GM20000 (cell line): Measurements from ENCODE around the gene KAT8.
"Not testable (repeated sequence)": the region's sequence is repeated elsewhere in the genome, so short reads cannot be mapped to it uniquely, and the experiment has no call there.

Experiments
- DNase-seq: peaks from one replicate; pipeline ENCODE4 v3.0.0; 2012; ENCODE audit warnings: low spot score
- CTCF ChIP-seq: IDR thresholded peaks from 2 replicates; pipeline ENCODE4 v1.5.1; 2012; ENCODE audit warnings: mild to moderate bottlenecking, control low read depth; ENCODE audit errors: extremely low read depth, missing control alignments

The KAT8 gene

GRCh38 chr16:31143011-31143693, 25.7 kb downstream of the KAT8 start:
- no peak for DNase-seq
- TF ChIP-seq CTCF, result no peak

GRCh38 chr16:31143694-31144148, 26.3 kb downstream of the KAT8 start:
- no peak for TF ChIP-seq CTCF
- DNase-seq, result peak; percentile 21

- not testable (repeated sequence) for DNase-seq
These were observed 27.0 kb downstream of the KAT8 start for GRCh38 chr16:31144418-31144817.

DNA sequence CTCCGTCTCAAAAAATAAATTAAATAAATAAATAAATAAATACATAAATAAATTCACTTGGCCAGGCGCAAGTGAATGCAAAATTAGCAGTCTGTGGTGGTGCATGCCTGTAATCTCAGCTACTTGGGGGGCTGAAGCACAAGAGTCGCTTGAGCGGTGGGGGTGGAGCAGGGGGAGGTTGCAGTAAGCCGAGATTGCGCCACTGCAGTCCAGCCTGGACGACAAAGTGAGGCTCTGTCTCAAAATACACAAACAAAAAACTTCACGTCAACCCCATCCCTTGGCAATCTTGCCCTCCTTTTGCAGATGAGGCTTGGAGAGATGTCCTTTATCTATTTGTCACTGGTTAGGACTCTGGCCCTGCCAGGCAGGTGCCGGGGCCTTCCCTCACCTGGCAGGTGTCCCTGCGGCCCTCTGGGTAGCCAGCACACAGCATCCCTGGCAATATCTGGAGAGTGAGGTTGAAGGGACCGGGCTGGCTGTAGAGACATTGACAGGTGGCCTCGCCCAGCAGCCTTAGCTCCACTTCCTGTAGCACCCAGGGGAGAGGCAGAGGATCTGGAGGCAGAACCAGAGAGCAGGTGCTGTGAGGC, 28.0 kb downstream of the KAT8 start:
- DNase-seq, result no peak
- TF ChIP-seq CTCF, result no peak

DNA sequence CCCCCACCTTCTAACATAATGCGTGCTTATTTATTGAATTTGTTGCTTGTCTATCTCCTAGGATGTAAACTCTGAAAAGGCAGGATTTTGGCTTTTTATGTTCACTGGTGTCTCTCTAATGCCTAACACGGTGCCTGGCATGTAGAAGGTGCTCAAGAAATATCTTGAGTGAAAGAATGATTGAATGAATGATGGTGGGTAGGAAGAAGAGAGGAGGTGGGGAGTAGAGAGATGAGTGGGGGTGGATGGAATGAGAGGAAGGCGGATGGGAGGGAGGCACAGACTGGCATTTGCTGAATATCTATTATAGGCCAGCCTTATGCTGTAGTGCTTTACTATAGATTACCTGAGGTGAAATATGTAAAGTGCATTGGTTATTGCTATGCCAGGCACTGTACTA, 30.1 kb downstream of the KAT8 start:
- no peak for DNase-seq
- no peak for TF ChIP-seq CTCF

- DNase-seq, result no peak
These were observed 30.8 kb downstream of the KAT8 start for GRCh38 chr16:31148281-31148728.

GRCh38 chr16:31148896-31149295, 31.4 kb downstream of the KAT8 start:
- no peak for DNase-seq
- TF ChIP-seq CTCF, result no peak

More at GRCh38 chr16:31148281-31148728, 30.8 kb downstream of the KAT8 start:
- TF ChIP-seq CTCF, result no peak

DNA sequence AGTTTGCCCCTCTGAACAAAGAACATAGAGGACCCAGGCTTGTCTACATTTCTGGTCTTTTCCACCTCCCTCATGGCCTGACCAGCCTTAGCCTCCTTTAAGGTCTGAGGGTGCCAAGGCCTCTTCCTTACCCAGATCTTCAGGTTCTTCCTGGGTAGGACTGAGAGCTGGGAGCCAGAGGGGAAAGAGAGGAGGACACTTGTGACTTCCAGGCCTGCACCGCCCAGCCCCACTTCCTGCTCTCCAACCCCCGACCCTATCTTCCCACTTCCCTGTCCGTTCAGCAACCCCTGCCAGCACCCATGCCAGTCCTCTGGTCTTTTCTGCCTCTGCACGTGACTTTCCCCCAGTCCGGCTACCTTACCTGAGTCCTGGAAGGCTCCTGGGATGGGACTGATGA, 31.9 kb downstream of the KAT8 start:
- no peak for TF ChIP-seq CTCF
- no peak for DNase-seq
